ENCODE results near the gene APOA1. TPM values are rescaled to one million over a fixed set of nuclear protein-coding genes. Genes with fewer than 3 reads are reported as not detected.
A peak's percentile ranks its signal among the peaks of the same experiment; 100 is the strongest.

Gene APOA1
- total RNA-seq, 1 donor from 2014 or later: 189 TPM

GRCh38 chr11:116856423-116856822, 19.0 kb upstream of the APOA1 start:
- no peak for TF ChIP-seq CTCF (IDR thresholded peaks at IDR 0.05; ENCODE audit: unreplicated experiment)
- Mint-ChIP-seq H3K27me3 (no peaks in the 10 kb centered on the region), H3K36me3 (ENCODE audit: insufficient read depth) (peaks cover 33% of the 10 kb centered on the region), H3K4me3 (ENCODE audit: low read depth) (no peak overlapping the region), H3K9me3 (ENCODE audit: low read depth) (no peaks in the 10 kb centered on the region), H3K27ac (no peak overlapping the region), H3K4me1 (ENCODE audit: low read depth) (peaks cover 4% of the 10 kb centered on the region)
- DNase-seq (ENCODE audit: low spot score, unreplicated experiment): no peak

GRCh38 chr11:116855413-116855812, 18.0 kb upstream of the APOA1 start:
- DNase-seq (ENCODE audit: low spot score, unreplicated experiment): no peak
- no peak for TF ChIP-seq CTCF (IDR thresholded peaks at IDR 0.05; ENCODE audit: unreplicated experiment)
- no peaks in the 10 kb centered on the region for H3K9me3 Mint-ChIP-seq (ENCODE audit: low read depth)
- no peak overlapping the region for H3K4me3 Mint-ChIP-seq (ENCODE audit: low read depth)
- H3K36me3 Mint-ChIP-seq (ENCODE audit: insufficient read depth): peaks cover 28% of the 10 kb centered on the region
- H3K27me3 Mint-ChIP-seq: no peaks in the 10 kb centered on the region
- H3K27ac Mint-ChIP-seq: no peak overlapping the region
- H3K4me1 Mint-ChIP-seq (ENCODE audit: low read depth): peaks cover 6% of the 10 kb centered on the region

- no peak for TF ChIP-seq CTCF (IDR thresholded peaks at IDR 0.05; ENCODE audit: unreplicated experiment)
- no peaks in the 10 kb centered on the region for H3K9me3 Mint-ChIP-seq (ENCODE audit: low read depth)
- H3K4me3 Mint-ChIP-seq (ENCODE audit: low read depth): no peak overlapping the region
- no peaks in the 10 kb centered on the region for H3K27me3 Mint-ChIP-seq
- DNase-seq (ENCODE audit: low spot score, unreplicated experiment): no peak
- peaks cover 25% of the 10 kb centered on the region for H3K36me3 Mint-ChIP-seq (ENCODE audit: insufficient read depth)
- peaks cover 6% of the 10 kb centered on the region for H3K4me1 Mint-ChIP-seq (ENCODE audit: low read depth)
- H3K27ac Mint-ChIP-seq: no peak overlapping the region
These were observed 16.1 kb upstream of the APOA1 start for GRCh38 chr11:116853461-116854073.

- peaks cover 6% of the 10 kb centered on the region for H3K4me1 Mint-ChIP-seq (ENCODE audit: low read depth)
- no peak for DNase-seq (ENCODE audit: low spot score, unreplicated experiment)
These were observed 15.0 kb upstream of the APOA1 start for GRCh38 chr11:116852261-116853031.

GRCh38 chr11:116851626-116852025, 14.2 kb upstream of the APOA1 start:
- H3K27ac Mint-ChIP-seq: peak overlapping the region; percentile 3
- H3K36me3 Mint-ChIP-seq (ENCODE audit: insufficient read depth): peaks cover 21% of the 10 kb centered on the region
- DNase-seq (ENCODE audit: low spot score, unreplicated experiment): no peak
- no peak overlapping the region for H3K4me3 Mint-ChIP-seq (ENCODE audit: low read depth)
- peaks cover 6% of the 10 kb centered on the region for H3K4me1 Mint-ChIP-seq (ENCODE audit: low read depth)
- TF ChIP-seq CTCF (IDR thresholded peaks at IDR 0.05; ENCODE audit: unreplicated experiment): no peak
- no peaks in the 10 kb centered on the region for H3K9me3 Mint-ChIP-seq (ENCODE audit: low read depth)
- H3K27me3 Mint-ChIP-seq: no peaks in the 10 kb centered on the region

More at GRCh38 chr11:116852261-116853031, 15.0 kb upstream of the APOA1 start:
- H3K27me3 Mint-ChIP-seq: no peaks in the 10 kb centered on the region
- TF ChIP-seq CTCF (IDR thresholded peaks at IDR 0.05; ENCODE audit: unreplicated experiment): no peak
- H3K36me3 Mint-ChIP-seq (ENCODE audit: insufficient read depth): peaks cover 24% of the 10 kb centered on the region
- no peaks in the 10 kb centered on the region for H3K9me3 Mint-ChIP-seq (ENCODE audit: low read depth)
- H3K4me3 Mint-ChIP-seq (ENCODE audit: low read depth): no peak overlapping the region
- peak overlapping the region; percentile 75 for H3K27ac Mint-ChIP-seq

All from progenitor cell of endocrine pancreas (in vitro differentiated cells).